ENCODE measurements around the gene ACTL7B.
"Not testable (repeated sequence)": the region's sequence is repeated elsewhere in the genome, so short reads cannot be mapped to it uniquely, and the experiment has no call there.

The ACTL7B gene

GRCh38 chr9:108860764-108861163 lies 5.0 kb upstream of the ACTL7B start:
- DNase-seq = no peak
- no peaks in the 10 kb centered on the region for H3K36me3 Mint-ChIP-seq
- H3K4me3 Mint-ChIP-seq = no peak overlapping the region
- no peaks in the 10 kb centered on the region for H3K27me3 Mint-ChIP-seq
- H3K27ac Mint-ChIP-seq = no peak overlapping the region
- CTCF ChIA-PET = no interaction called here
- no peaks in the 10 kb centered on the region for H3K4me1 Mint-ChIP-seq
- H3K9me3 Mint-ChIP-seq = no peaks in the 10 kb centered on the region

GRCh38 chr9:108860354-108860753 lies 4.6 kb upstream of the ACTL7B start:
- no peaks in the 10 kb centered on the region for H3K9me3 Mint-ChIP-seq
- no peak overlapping the region for H3K4me3 Mint-ChIP-seq
- H3K27me3 Mint-ChIP-seq = no peaks in the 10 kb centered on the region
- H3K36me3 Mint-ChIP-seq = no peaks in the 10 kb centered on the region
- H3K4me1 Mint-ChIP-seq = no peaks in the 10 kb centered on the region
- CTCF ChIA-PET = no interaction called here
- no peak overlapping the region for H3K27ac Mint-ChIP-seq
- DNase-seq = no peak

GRCh38 chr9:108859459-108860114 lies 3.8 kb upstream of the ACTL7B start:
- no peaks in the 10 kb centered on the region for H3K9me3 Mint-ChIP-seq
- CTCF ChIA-PET = no interaction called here
- H3K27me3 Mint-ChIP-seq = no peaks in the 10 kb centered on the region
- H3K36me3 Mint-ChIP-seq = no peaks in the 10 kb centered on the region
- H3K4me3 Mint-ChIP-seq = no peak overlapping the region
- DNase-seq = no peak
- no peaks in the 10 kb centered on the region for H3K4me1 Mint-ChIP-seq
- H3K27ac Mint-ChIP-seq = no peak overlapping the region

GRCh38 chr9:108857572-108857971 lies 1.8 kb upstream of the ACTL7B start:
- Mint-ChIP-seq H3K36me3 (no peaks in the 10 kb centered on the region), H3K4me3 (no peak overlapping the region), H3K9me3 (no peaks in the 10 kb centered on the region), H3K27ac (no peak overlapping the region), H3K4me1 (no peaks in the 10 kb centered on the region), H3K27me3 (peaks cover 6% of the 10 kb centered on the region)
- no peak for DNase-seq
- CTCF ChIA-PET = no interaction called here

GRCh38 chr9:108855529-108855886 lies 278 bp downstream of the ACTL7B start:
- Mint-ChIP-seq H3K36me3 (no peaks in the 10 kb centered on the region), H3K4me1 (no peaks in the 10 kb centered on the region), H3K4me3 (no peak overlapping the region), H3K27ac (no peak overlapping the region), H3K9me3 (no peaks in the 10 kb centered on the region), H3K27me3 (peaks cover 13% of the 10 kb centered on the region)
- no peak for DNase-seq
- CTCF ChIA-PET = interaction anchor here (0.6 kb wide), 1 partner anchor 99 kb away, joined by 3 read pairs; no protein-coding TSS in a partner anchor

DNA sequence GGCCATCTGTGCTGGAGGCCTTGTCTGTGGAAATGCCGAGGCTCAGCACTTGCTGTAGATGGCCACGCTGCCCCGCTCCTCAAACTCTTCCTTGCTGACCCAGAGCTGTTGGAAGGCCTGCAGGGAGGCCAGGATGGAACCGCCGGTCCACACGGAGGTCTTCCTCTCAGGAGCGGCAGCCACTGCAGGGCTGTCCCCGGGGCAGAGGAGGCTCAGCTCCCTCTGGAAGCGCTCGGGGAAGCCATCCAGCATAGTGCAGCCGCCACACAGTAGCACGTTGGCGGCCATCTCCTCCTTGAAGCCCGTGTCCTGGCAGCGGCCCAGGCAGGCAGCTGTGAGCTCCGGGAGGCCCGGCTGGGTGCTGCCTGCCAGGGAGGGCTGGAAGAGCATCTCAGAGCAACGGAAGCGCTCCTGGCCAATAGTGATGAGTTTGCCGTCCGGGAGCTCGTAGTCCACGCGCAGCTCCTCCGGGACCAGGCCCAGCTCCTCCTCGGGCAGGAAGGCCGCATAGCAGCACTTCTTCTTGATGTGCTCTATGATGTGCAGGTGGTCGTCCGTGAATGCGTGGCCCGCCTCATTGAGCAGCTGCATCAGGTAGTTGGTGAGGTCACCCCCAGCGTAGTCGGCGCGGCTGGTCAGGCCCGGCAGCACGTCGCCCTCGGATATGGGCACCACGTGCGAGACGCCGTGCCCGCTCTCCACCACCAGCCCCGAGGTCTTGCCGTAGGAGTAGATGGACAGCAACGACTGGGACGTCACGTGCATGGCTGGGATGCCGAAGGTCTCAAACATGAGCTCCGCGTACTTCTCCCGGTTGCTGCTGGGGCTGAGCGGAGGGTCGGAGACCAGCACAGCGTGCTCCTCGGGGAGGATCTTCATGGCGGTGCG lies 901 bp downstream of the ACTL7B start:
- no peak for DNase-seq
- Mint-ChIP-seq H3K27me3 (peaks cover 13% of the 10 kb centered on the region), H3K9me3 (no peaks in the 10 kb centered on the region), H3K4me1 (no peaks in the 10 kb centered on the region), H3K27ac (no peak overlapping the region), H3K4me3 (no peak overlapping the region), H3K36me3 (no peaks in the 10 kb centered on the region)
- CTCF ChIA-PET = interaction anchor here (0.6 kb wide), 1 partner anchor 99 kb away, joined by 3 read pairs; no protein-coding TSS in a partner anchor

- Mint-ChIP-seq H3K27me3 (peaks cover 13% of the 10 kb centered on the region), H3K27ac (no peak overlapping the region), H3K4me3 (no peak overlapping the region), H3K36me3 (no peaks in the 10 kb centered on the region), H3K4me1 (no peaks in the 10 kb centered on the region), H3K9me3 (no peaks in the 10 kb centered on the region)
- CTCF ChIA-PET = no interaction called here
- DNase-seq = no peak
These were observed 1.7 kb downstream of the ACTL7B start for GRCh38 chr9:108854094-108854493.

- Mint-ChIP-seq H3K4me3 (no peak overlapping the region), H3K27me3 (peaks cover 13% of the 10 kb centered on the region), H3K9me3 (no peaks in the 10 kb centered on the region), H3K36me3 (no peaks in the 10 kb centered on the region), H3K27ac (no peak overlapping the region), H3K4me1 (no peaks in the 10 kb centered on the region)
- no peak for DNase-seq
- CTCF ChIA-PET = no interaction called here
These were observed 3.7 kb downstream of the ACTL7B start for GRCh38 chr9:108852079-108852478.

DNA sequence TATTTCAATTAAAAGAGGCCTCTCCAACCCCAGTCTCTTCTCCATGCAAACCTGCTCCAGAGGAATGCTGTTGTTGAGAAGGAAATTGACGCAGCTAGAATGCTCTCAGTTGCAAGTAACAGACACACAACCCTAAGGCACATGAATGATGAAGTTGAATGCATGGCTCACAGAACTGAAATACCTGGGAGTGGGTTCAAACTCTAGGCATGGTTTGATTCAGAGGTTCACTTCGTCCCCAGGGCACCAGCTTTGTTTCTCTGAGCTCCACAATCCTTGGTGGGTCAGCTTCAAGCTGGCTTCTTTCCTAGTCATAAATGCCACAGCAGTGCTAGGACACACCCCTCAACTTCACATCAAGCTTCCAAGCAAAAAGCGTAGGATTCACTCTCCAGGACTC lies 4.6 kb downstream of the ACTL7B start:
- CTCF ChIA-PET = interaction anchor here (0.7 kb wide), 1 partner anchor 401 kb away, joined by 3 read pairs; no protein-coding TSS in a partner anchor
- no peaks in the 10 kb centered on the region for H3K4me1 Mint-ChIP-seq
- no peak overlapping the region for H3K4me3 Mint-ChIP-seq
- peaks cover 13% of the 10 kb centered on the region for H3K27me3 Mint-ChIP-seq
- DNase-seq = no peak
- no peaks in the 10 kb centered on the region for H3K9me3 Mint-ChIP-seq
- no peak overlapping the region for H3K27ac Mint-ChIP-seq
- no peaks in the 10 kb centered on the region for H3K36me3 Mint-ChIP-seq

GRCh38 chr9:108850293-108850897 lies 5.4 kb downstream of the ACTL7B start:
- Mint-ChIP-seq H3K4me1 (no peaks in the 10 kb centered on the region), H3K4me3 (no peak overlapping the region), H3K9me3 (no peaks in the 10 kb centered on the region), H3K36me3 (no peaks in the 10 kb centered on the region), H3K27ac (no peak overlapping the region), H3K27me3 (peaks cover 13% of the 10 kb centered on the region)
- no peak for DNase-seq
- CTCF ChIA-PET = interaction anchor here (0.7 kb wide), 1 partner anchor 402 kb away, joined by 3 read pairs; no protein-coding TSS in a partner anchor

DNA sequence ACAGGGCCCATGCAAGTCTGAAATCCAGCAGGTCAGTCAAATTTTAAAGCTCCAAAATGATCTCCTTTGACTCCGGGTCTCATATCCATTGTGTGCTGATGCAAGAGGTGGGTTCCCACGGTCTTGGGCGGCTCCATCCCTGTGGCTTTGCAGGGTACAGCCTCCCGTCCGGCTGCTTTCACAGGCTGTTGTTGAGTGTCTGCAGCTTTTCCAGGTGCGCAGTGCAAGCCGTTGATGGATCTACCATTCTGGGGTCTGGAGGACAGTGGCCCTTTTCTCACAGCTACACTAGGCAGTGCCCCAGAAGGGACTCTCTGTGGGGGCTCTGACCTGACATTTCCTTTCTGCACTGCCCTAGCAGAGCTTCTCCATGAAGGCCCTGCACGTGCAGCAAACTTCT lies 7.5 kb downstream of the ACTL7B start:
- CTCF ChIA-PET, H3K4me3 Mint-ChIP-seq, H3K9me3 Mint-ChIP-seq, H3K27ac Mint-ChIP-seq, DNase-seq, H3K4me1 Mint-ChIP-seq, H3K36me3 Mint-ChIP-seq: not testable (repeated sequence)
- peaks cover 11% of the 10 kb centered on the region for H3K27me3 Mint-ChIP-seq

DNA sequence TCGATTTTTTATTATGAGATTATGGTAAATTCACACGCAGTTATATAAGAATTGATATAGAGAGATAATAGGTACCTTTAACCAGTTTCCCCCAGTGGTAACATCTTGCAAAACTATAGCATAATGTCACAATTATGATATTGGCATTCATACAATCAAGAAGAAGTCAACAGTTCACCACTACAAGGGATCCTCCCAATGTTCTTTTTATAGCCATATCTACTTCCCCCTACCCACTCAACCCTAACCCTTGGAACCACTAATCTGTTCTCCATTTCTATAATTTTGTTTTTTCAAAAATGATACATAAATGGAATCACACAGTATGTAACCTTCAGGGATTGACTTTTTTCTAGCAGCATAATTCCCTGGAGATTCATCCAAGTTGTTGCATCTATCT lies 9.8 kb downstream of the ACTL7B start:
- CTCF ChIA-PET = no interaction called here
- Mint-ChIP-seq H3K27ac (no peak overlapping the region), H3K27me3 (no peaks in the 10 kb centered on the region)

GRCh38 chr9:108845507-108845906 lies 10.3 kb downstream of the ACTL7B start:
- peaks cover 13% of the 10 kb centered on the region for H3K4me1 Mint-ChIP-seq
- DNase-seq = no peak
- no peak overlapping the region for H3K4me3 Mint-ChIP-seq
- no peaks in the 10 kb centered on the region for H3K27me3 Mint-ChIP-seq
- no peaks in the 10 kb centered on the region for H3K36me3 Mint-ChIP-seq
- no peaks in the 10 kb centered on the region for H3K9me3 Mint-ChIP-seq
- no peak overlapping the region for H3K27ac Mint-ChIP-seq
- CTCF ChIA-PET = no interaction called here

More for the DNA sequence above, 9.8 kb downstream of the ACTL7B start:
- peaks cover 13% of the 10 kb centered on the region for H3K4me1 Mint-ChIP-seq
- no peak overlapping the region for H3K4me3 Mint-ChIP-seq
- no peaks in the 10 kb centered on the region for H3K36me3 Mint-ChIP-seq
- no peaks in the 10 kb centered on the region for H3K9me3 Mint-ChIP-seq
- DNase-seq = no peak

- CTCF ChIA-PET = no interaction called here
- H3K27ac Mint-ChIP-seq = no peak overlapping the region
- no peaks in the 10 kb centered on the region for H3K36me3 Mint-ChIP-seq
- H3K4me1 Mint-ChIP-seq = peaks cover 13% of the 10 kb centered on the region
- H3K27me3 Mint-ChIP-seq = no peaks in the 10 kb centered on the region
- H3K4me3 Mint-ChIP-seq = no peak overlapping the region
- H3K9me3 Mint-ChIP-seq = no peaks in the 10 kb centered on the region
- DNase-seq = no peak
These were observed 10.9 kb downstream of the ACTL7B start for GRCh38 chr9:108844856-108845255.

GRCh38 chr9:108844391-108844790 lies 11.4 kb downstream of the ACTL7B start:
- DNase-seq = no peak
- Mint-ChIP-seq H3K4me1 (peaks cover 13% of the 10 kb centered on the region), H3K36me3 (no peaks in the 10 kb centered on the region), H3K9me3 (no peaks in the 10 kb centered on the region), H3K27ac (no peak overlapping the region), H3K4me3 (no peak overlapping the region), H3K27me3 (no peaks in the 10 kb centered on the region)
- CTCF ChIA-PET = no interaction called here
